Astrocyte of the spinal cord (primary cell): ENCODE data around the gene ASB10.

Experiments
- DNase-seq: peaks from one replicate; pipeline ENCODE4 v3.0.0; 2011; ENCODE audit warnings: low read depth, low spot score
- H3K4me3 ChIP-seq: 2 replicates; pipeline ENCODE4 v1.5.1; 2011; ENCODE audit warnings: low read depth, mild to moderate bottlenecking, low read length, moderate library complexity
- in situ Hi-C: cut with HindIII; loops from 2 replicates; pipeline ENCODE4 v1.10.0; 2017; ENCODE audit warnings: low sequenced_read_pairs
- TF ChIP-seq, protein P1 (sequence below): IDR thresholded peaks from 2 replicates; pipeline ENCODE4 v1.5.1; 2012; ENCODE audit warnings: low read depth, mild to moderate bottlenecking, low read length, inconsistent platforms

The ASB10 gene

DNA sequence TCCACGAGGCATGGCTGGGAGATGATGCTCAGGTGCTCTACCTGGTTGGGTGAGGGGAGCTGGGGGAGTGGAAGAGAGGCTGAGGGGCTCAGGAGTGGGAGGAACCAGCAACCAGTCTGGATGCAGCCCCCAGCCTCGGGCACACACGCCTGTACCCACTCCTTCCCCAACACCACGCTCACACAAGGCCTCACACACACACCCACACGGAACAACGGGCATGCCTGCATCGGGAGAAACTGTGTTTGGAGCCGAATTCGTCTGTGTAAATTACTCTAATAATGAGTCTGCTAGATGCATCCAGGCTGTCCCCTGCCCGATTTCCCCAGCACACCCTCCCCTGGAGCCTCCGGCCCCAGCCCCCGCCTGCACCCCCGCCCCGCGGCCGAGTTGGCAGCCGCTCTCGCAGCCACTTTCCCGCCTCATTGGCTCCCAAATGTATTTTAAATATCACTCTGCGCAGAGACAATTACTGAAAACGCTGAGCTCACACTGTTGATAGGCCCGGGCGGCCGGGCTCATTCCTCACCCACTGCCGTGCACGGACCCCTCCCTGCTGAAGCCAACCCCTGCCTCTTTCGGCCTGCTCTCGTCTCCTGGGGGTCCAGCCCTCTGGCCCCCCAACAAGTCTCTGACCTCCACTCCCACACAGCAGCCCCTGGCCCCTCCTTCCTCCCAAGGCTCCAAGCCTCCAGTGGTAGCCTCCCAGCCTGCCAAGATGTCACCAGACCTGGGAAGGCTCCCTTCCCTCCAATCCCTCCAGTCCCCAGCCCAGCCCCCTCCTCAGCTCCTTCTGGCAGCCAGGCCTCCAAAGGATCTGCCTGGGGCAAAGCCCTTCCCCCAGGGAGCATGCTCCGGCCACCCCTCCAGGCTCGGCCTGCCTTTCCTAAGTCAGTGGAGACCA lies 12.1 kb upstream of the ASB10 start:
- H3K4me3 ChIP-seq = no peak overlapping the region
- in situ Hi-C loops = no loop called here
- TF ChIP-seq, protein P1, sequence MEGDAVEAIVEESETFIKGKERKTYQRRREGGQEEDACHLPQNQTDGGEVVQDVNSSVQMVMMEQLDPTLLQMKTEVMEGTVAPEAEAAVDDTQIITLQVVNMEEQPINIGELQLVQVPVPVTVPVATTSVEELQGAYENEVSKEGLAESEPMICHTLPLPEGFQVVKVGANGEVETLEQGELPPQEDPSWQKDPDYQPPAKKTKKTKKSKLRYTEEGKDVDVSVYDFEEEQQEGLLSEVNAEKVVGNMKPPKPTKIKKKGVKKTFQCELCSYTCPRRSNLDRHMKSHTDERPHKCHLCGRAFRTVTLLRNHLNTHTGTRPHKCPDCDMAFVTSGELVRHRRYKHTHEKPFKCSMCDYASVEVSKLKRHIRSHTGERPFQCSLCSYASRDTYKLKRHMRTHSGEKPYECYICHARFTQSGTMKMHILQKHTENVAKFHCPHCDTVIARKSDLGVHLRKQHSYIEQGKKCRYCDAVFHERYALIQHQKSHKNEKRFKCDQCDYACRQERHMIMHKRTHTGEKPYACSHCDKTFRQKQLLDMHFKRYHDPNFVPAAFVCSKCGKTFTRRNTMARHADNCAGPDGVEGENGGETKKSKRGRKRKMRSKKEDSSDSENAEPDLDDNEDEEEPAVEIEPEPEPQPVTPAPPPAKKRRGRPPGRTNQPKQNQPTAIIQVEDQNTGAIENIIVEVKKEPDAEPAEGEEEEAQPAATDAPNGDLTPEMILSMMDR = no peak
- no peak for DNase-seq

DNA sequence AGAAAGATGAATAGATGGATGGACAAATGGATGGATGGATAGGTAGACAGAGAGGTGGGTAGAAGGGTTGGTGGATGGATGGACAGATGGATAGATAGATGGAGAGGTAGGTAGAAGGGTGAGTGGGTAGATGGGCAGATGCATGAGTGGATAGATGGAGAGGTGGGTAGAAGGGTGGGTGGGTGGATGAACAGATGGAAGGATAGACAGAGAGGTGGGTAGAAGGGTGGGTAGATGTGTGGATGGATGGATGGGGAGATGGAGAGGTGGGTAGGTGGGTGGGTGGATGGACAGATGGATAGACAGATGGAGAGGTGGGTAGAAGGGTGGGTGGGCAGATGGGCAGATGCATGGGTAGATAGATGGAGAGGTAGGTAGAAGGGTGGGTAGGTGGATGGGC lies 10.9 kb upstream of the ASB10 start:
- TF ChIP-seq, protein P1 = no peak
- DNase-seq = no peak
- no peak overlapping the region for H3K4me3 ChIP-seq
- in situ Hi-C loops = no loop called here

DNA sequence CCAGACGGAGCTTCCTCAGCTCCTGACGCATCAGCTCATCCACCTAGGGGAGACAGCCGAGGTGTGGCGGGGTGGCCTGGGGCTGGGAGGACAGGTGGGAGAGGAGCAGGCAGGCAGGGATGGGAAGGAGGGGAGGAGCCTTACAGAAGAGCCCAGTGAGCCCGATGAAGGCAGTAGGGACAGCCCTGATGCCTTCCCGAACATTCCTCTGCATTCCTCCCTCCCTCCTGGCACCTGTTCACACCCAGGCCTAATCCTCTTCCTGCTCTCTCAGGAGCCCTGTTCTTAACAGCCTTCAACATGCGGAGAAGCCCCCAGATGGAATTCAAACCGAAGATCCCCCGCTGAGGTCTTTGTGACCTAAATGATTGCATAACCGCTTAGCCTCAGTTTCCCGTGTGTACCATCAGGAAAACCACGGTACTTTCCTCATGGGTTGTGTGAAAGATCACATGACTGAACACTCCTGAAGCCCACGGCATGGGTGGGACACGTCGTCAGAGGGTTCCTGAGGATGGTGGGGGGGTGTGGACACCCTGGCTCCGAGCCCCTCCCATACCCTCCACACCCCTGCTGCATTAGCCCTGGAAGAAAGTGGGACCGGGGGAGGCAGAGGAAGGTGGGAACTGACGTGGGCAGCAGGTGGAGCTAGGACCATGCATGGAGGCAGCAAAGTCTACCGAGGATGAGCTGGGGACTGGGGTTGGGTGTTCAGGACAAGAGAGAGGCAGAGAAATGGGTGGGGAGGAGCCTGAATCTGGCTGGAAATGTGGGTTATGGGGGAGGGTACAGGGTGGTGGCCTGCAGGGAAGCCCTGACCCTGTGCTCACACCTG lies 8.8 kb upstream of the ASB10 start:
- in situ Hi-C loops = no loop called here
- no peak for DNase-seq
- no peak overlapping the region for H3K4me3 ChIP-seq
- TF ChIP-seq, protein P1 = no peak

DNA sequence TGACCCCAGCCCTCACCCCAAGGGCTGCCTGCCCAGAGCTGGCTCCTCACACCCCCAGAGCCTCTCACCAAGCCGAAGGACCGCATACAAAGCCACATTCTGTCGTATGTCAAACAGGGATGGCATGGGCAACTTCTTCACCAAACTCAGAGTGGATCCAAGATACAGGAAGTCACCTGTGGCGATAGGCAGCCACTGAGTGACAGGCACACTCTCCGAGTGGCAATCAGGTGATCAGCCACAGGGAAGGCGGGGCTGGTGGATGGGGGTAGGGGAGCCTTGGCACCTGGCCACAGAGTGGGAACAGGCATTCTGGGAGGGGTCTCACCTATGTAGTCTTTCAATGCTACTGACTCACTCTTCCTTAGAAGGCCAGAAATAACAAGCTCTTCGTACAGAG lies 7.1 kb upstream of the ASB10 start:
- DNase-seq = no peak
- in situ Hi-C loops = no loop called here
- TF ChIP-seq, protein P1 = no peak
- H3K4me3 ChIP-seq = no peak overlapping the region

DNA sequence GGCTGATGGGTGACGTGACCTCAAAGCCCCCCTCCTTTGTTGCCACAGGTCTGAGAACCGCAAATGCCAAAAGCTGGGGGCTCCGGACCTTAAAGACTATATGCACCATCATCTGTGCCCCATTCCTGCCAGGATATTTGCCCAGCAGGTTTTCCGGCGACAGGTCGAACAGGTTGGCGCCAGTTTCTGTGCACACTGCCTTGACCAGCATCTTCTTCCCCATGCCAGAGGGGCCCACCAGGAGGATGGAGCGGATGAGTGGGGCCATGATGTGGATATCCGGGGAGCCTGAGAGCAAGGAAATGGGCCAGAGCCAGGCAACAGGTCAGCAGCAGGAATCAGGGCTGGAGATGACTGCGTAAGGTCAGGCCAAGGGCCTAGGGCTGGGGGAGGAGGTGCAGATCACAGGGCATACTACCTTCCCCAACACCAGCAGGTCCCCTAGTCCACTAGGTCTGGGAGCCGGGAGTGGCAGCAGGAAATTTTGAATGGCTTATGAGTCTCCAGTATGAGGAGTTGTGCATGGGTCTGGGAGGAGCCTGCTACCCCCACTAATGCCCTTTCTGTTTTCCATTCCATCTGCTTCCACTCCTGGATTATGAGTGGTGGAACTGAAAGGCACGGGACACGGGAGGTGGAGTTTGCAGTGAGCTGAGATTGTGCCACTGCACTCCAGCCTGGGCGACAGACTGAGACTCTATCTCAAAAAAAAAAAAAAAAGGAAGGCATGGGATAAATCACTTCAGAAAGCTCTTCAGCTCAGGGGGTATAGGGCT lies 6.3 kb upstream of the ASB10 start:
- no peak overlapping the region for H3K4me3 ChIP-seq
- TF ChIP-seq, protein P1 = no peak
- no peak for DNase-seq
- in situ Hi-C loops = no loop called here

DNA sequence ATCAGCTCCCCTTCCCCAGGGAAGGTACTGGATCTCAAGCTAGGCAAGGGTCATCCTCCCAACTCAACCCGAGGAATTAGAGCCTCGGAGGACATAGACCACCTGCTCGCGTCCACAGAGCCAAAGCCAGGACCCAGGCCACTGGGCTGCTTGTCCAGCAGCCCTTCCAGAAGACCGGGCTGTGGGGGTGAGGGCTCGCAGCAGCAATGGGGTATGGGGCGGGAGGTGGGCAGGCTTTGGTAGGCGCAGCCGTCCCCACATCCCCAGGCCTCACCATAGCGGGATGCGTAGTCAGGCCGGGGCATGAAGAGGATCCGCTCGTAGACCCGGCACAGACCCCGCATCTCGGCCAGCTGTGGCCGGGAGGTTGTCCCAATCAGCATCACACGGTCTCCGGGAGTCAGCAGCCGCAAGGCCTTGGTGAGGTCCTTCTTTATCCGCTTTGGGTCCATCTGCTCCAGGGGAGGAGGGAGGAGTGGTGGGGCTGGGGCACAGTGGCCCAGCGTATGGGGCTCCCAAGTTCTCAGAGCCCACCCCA lies 5.0 kb upstream of the ASB10 start:
- TF ChIP-seq, protein P1 = no peak
- no peak for DNase-seq
- in situ Hi-C loops = no loop called here
- H3K4me3 ChIP-seq = no peak overlapping the region
